DOHH2 (cell line): ENCODE results near the gene RNF11.

Source experiments
- EZH2phosphoT487 ChIP-seq: fragments of 200-600 bp; sonication (generic); IDR thresholded peaks from 2 replicates; pipeline ENCODE4 v1.6.1; 2017; ENCODE audit warnings: borderline replicate concordance, mild to moderate bottlenecking, antibody characterized with exemption, low read length, moderate library complexity, mixed read lengths
- TF ChIP-seq, protein P1 (sequence below): fragments of 200-600 bp; sonication (generic); IDR thresholded peaks from one replicate; pipeline ENCODE4 v1.5.1; 2014; ENCODE audit warnings: antibody characterized with exemption, mild to moderate bottlenecking, low read depth, low read length; ENCODE audit not compliant: poor library complexity, severe bottlenecking

DNA sequence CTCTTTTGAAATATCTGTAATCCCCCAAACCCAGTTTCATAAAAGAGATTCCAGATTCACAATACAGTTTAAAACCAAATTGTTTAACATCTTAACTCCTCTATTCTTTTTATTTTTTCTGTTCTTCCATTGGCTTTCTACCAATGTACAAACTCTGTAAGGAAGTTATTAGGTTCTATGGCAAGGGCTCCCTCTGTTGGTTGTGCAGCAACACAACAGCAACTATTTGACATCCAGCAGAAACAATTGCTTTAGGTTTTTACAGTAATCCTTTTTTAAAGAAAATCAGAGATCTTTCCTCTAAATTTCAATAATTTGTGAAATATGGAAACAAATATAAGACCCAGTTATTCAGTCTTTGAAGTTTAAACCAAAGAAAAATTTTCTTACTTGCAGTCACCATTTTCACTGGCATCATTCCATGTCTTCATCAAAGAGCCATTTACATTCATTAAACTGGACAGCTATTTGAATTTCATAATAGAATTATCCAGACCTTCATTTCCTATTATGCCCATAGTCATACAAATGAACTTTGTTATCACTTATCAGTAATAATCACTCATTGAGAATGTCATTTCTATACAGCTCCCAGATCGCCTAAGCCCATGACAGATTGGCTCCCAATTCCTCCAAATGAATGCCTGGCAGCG is 46.5 kb upstream of the RNF11 start:
- TF ChIP-seq, protein P1, sequence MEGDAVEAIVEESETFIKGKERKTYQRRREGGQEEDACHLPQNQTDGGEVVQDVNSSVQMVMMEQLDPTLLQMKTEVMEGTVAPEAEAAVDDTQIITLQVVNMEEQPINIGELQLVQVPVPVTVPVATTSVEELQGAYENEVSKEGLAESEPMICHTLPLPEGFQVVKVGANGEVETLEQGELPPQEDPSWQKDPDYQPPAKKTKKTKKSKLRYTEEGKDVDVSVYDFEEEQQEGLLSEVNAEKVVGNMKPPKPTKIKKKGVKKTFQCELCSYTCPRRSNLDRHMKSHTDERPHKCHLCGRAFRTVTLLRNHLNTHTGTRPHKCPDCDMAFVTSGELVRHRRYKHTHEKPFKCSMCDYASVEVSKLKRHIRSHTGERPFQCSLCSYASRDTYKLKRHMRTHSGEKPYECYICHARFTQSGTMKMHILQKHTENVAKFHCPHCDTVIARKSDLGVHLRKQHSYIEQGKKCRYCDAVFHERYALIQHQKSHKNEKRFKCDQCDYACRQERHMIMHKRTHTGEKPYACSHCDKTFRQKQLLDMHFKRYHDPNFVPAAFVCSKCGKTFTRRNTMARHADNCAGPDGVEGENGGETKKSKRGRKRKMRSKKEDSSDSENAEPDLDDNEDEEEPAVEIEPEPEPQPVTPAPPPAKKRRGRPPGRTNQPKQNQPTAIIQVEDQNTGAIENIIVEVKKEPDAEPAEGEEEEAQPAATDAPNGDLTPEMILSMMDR: peak; percentile 92
- no peak for TF ChIP-seq EZH2phosphoT487
